HG02885 (cell line): ENCODE results near the gene PRMT7.

ENCODE experiments used
- ATAC-seq: cut with Tn5 transposase; IDR thresholded peaks from one replicate; pipeline ENCODE4 v1.9.1; 2021; ENCODE audit warnings: mild to moderate bottlenecking; ENCODE audit not compliant: unreplicated experiment, poor library complexity

The PRMT7 gene, protein sequence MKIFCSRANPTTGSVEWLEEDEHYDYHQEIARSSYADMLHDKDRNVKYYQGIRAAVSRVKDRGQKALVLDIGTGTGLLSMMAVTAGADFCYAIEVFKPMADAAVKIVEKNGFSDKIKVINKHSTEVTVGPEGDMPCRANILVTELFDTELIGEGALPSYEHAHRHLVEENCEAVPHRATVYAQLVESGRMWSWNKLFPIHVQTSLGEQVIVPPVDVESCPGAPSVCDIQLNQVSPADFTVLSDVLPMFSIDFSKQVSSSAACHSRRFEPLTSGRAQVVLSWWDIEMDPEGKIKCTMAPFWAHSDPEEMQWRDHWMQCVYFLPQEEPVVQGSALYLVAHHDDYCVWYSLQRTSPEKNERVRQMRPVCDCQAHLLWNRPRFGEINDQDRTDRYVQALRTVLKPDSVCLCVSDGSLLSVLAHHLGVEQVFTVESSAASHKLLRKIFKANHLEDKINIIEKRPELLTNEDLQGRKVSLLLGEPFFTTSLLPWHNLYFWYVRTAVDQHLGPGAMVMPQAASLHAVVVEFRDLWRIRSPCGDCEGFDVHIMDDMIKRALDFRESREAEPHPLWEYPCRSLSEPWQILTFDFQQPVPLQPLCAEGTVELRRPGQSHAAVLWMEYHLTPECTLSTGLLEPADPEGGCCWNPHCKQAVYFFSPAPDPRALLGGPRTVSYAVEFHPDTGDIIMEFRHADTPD

DNA sequence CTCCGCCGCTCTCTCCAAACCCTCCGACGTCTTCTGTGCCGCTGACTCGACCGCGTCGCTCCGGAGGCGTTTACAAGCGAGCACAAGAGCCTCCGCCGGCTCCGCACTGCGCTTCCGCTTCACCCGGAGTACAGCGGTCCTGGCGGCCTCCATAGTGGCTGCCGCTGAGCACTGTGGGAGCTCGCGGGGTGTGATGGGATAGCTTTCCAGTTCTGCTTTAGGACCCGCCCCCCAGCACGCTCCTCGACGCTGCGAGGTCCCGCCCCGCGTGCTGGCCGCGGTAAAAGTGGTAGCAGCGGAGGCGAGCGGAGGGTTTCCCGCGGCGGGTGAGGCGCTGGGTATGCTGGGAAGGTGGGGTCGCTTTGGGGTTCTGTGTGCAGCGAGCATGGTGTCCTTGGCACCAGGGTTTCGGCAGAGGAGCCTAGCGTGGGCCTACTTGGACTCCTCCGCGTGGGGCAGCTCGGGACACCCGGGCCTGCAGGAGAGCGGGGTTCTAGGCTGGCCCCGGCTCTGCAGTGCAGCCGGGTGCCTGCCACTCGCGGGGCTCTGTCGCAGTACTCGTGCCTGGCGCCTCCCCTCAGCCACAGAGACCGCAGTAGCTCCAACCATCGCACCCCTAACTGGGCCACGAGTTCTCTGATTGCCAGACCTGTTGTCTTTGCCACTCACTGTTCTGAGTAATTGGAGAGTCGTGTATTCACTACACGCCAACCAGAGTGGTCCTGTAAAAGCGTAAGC, at the start of gene PRMT7, which contains the start of gene SLC7A6OS:
PRMT7 (plus strand) TSS at position 246 of the 738 bp plus-strand sequence. CDS start 4,961 bp downstream, outside the sequence.
SLC7A6OS (minus strand) TSS at position 173 of the 738 bp plus-strand sequence; CDS start at position 153, 20 bp downstream.
- ATAC-seq, result peak; percentile 96

- no peak for ATAC-seq
Measured at GRCh38 chr16:68263559-68264127, 47.2 kb upstream of the PRMT7 start.

- ATAC-seq, result peak; percentile 69
Measured at GRCh38 chr16:68264128-68265077, 46.4 kb upstream of the PRMT7 start, which contains the start of gene SLC7A6. TSS of gene SLC7A6 (plus strand) at chr16:68264526. CDS start at chr16:68274727, 10,201 bp downstream.

DNA sequence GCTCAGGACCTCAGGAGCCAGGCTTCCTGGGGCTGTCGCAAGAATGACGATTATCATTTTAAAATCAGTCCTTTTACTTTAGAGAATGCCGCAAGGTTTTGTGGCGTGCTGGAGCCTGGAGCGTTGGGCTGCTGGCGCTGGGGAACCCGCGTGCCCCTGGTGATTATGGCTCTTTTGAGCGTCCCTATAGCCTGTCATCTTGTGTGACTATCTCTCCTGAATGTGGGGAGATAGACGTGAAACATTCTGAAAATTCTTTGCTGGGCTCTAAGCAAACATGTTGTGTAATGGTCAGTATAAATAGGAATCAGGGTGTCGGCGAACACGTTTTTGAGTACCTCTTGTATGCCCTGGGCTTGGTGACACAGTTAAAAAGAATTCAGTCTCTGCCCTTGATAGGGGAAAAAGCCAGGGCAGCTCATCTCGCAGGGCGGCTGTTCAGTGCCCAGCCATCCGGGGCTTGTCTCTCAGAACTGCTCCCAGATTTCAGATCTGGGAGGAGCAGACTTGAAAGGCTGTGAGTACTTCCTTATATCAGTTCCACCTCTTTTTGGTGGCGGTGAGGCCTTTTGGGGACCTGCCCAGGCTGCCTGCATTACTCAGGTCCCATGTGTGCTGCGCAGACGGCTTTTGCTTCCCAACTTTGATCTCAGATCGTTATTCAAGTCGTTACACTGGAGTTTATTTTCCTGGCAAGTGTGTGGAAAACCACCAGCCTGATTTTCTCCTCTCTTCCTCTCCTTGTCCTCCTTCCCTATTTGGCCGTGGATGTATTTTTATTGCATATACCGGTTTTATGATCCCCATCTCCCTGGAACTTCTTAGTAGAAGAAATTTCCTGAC, 45.5 kb upstream of the PRMT7 start:
- ATAC-seq, result peak; percentile 2

DNA sequence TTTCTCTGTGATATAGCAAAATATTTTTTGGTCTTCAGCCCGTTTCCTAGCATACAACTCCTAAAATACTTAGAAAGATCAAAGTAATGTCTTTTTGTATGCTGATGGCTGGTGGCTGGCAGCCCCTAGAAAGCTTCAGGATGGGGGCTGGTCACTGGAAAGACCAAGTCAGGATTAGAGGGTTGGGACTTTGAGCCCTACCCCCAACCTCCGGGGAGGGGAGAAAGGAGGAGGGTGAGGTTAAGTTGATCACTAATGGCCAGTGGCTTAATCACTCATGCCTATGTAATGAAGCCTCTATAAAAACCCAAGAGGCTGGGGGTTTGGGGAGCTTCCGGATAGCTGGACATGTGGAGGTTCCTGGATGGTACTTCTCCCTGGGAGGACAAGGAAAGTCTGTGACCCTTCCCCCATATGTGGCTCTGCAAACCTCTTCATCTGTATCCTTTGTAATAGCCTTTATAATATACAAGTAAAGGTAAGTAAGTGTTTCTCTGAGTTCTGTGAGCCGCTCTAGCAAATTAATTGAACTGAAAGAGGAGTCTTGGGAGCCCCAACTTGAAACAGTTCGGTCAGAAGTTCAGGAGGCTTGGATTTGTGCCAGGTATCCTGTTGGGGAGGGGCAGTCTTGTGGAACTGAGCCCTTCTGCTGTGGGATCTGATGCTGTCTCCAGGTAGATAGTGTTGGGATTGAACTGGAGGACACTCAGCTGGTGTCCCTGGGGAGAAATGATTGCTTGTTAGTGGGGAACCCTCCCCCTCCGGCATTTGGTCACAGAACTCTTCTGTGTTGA, 43.0 kb upstream of the PRMT7 start:
- no peak for ATAC-seq

DNA sequence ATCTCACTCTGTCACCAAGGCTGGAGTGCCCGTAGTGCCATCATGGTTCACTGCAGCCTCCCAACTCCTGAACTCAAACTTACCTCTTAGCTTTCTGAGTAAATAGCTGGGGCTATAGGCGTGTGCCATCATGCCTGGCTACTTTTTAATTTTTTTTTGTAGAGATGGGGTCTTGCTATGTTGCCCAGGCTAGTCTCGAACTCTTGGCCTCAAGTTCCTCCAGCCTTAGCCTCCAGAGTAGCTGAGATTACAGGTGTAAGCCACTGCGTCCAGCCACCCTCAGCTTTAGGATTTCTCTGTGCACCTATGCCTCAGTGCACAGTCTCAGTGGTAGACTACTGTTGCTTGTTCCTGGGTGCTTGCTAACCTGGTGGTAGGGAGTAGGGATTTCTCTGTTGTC, 41.0 kb upstream of the PRMT7 start:
- no peak for ATAC-seq

GRCh38 chr16:68270353-68270752, 40.5 kb upstream of the PRMT7 start:
- ATAC-seq, result no peak

- ATAC-seq, result no peak
Measured at GRCh38 chr16:68272507-68273209, 38.2 kb upstream of the PRMT7 start.

- no peak for ATAC-seq
Measured at GRCh38 chr16:68273459-68273858, 37.4 kb upstream of the PRMT7 start.

GRCh38 chr16:68273896-68274295, 36.9 kb upstream of the PRMT7 start:
- ATAC-seq, result no peak

DNA sequence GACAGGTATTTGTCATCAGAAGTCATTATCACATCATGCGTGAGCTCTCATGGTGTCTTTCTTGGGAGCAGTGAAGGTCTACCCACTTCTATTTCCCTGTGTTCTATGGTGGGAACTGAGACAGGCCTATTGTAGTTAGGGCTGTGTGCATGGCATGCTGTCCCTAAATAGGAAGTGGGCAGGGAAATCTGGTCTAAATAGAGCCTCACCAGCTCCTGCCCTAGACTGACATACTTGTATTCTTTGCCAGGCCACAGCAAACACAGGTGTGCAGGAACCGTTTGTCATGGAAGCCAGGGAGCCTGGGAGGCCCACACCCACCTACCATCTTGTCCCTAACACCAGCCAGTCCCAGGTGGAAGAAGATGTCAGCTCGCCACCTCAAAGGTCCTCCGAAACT, 36.4 kb upstream of the PRMT7 start:
- ATAC-seq, result no peak

GRCh38 chr16:68275611-68276191, 35.1 kb upstream of the PRMT7 start:
- peak; percentile 63 for ATAC-seq

DNA sequence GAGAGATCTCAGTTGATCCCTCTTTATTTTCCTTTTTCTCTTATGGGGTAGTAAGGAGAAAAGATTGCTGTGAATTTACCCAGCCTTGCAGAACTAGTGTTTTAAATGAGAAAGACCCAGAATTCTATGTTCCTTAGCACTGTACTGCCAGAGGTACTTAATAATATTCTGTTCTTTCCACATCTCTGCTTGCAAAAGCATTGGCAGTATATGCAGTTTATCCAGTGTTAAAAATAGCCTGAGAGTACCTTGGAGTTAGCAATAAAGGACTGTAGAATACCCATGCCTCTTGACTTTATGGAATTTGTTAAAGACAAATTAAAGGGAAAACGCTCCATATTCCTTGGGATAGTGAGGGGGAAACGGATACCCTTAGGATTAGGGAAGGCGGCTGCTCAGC, 34.6 kb upstream of the PRMT7 start:
- no peak for ATAC-seq

DNA sequence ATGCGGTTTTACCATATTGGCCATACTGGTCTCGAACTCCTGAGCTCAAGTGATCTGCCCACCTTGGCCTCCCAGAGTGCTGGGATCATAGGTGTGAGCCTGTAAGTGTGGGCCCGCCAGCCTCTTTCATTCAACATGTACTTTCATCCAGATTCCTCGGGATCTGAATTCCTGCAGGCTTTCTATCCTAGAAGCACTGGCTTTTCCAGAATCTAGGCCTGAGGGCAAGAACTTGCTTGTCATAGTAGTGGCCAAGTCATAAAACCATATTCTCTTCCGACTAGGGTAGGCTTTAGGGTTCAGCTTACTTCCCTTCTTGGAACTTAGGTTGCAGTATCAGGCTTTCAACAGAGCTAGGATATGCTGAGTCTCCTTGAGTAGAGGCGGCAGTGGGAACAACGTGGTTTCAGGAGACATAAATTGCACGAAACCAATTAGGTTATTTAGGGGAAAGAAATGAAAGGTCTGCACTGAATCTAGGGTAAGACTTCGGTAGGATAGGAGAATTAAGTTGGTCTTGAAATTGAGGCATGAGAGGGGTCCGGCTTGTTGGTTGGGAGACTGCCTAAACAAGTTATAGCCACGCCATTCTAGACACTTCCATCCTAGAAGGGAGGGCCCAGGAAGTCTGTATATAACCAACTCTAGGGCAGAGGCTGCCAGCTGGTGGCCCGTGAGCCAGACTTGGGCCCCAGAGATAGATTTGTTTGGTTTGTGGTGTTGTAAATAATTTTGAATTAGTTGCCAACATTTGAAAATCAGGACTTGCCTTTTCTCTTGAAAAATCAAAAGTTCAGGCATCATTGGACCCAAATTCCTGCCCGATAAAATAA, 30.9 kb upstream of the PRMT7 start:
- no peak for ATAC-seq

DNA sequence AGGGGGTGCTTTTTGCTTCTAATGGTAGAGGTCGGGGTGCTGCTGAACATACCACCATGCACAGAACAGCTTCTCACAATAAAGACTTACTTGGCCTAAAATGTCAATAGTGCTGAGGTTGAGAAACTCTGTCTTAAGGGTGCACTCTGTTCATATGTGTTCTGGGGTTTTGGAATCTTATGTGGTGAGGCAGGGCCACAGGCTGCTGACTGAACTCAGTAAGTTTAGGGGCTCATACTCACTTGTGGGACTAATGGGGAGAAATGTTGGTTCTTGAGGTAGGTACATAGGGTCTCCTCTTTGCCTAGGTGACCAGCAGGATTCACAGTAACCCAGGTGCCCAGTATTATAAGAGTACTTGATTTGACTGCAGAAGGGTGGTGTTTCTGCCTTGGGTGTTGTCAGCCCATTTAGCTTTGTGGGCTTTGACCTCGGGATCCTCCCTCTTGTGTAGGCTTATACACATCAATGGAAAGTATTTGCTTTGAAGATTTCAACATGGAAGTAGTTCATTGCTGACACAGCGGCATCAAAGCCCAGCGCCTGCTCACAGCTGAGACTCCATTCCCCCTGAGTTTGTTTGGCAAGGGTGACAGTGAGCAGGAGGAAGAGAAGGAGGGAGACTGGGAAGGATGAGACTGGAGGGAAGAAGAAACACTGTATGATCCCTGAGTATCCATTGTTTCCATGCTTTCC, 29.3 kb upstream of the PRMT7 start:
- ATAC-seq, result no peak
